ENCODE results near the gene ASAP2. TPM values are rescaled to one million over a fixed set of nuclear protein-coding genes. Genes with fewer than 3 reads are reported as not detected.

The ASAP2 gene
- total RNA-seq, 1 donor from 2014 or later: 10.0 TPM

- Histone ChIP-seq H3K36me3 (no peaks in the 10 kb centered on the region), H3K27me3 (ENCODE audit: low read depth) (no peaks in the 10 kb centered on the region), H3K4me3 (no peak overlapping the region), H3K9me3 (replicated peaks) (no peaks in the 10 kb centered on the region), H3K4me1 (peaks cover 72% of the 10 kb centered on the region), H3K27ac (replicated peaks) (peak overlapping the region; percentile 34)
- intact Hi-C loops (cut with micrococcal nuclease): no loop called here
- no peak for TF ChIP-seq CTCF (IDR thresholded peaks at IDR 0.05; ENCODE audit: borderline replicate concordance)
- DNase-seq: no peak
Measured at GRCh38 chr2:9307535-9307934, 100.9 kb downstream of the ASAP2 start.

GRCh38 chr2:9308186-9308955 is 101.8 kb downstream of the ASAP2 start:
- TF ChIP-seq CTCF (IDR thresholded peaks at IDR 0.05; ENCODE audit: borderline replicate concordance): no peak
- Histone ChIP-seq H3K4me3 (no peak overlapping the region), H3K4me1 (peaks cover 65% of the 10 kb centered on the region), H3K27me3 (ENCODE audit: low read depth) (no peaks in the 10 kb centered on the region), H3K27ac (replicated peaks) (no peak overlapping the region), H3K9me3 (replicated peaks) (no peaks in the 10 kb centered on the region), H3K36me3 (no peaks in the 10 kb centered on the region)
- DNase-seq: no peak
- intact Hi-C loops (cut with micrococcal nuclease): no loop called here

- peaks cover 57% of the 10 kb centered on the region for H3K4me1 ChIP-seq
Measured at GRCh38 chr2:9309147-9309546, 102.5 kb downstream of the ASAP2 start.

GRCh38 chr2:9310377-9310776 is 103.8 kb downstream of the ASAP2 start:
- Histone ChIP-seq H3K9me3 (replicated peaks) (no peaks in the 10 kb centered on the region), H3K36me3 (no peaks in the 10 kb centered on the region), H3K4me3 (no peak overlapping the region), H3K27ac (replicated peaks) (peak overlapping the region; percentile 78), H3K27me3 (ENCODE audit: low read depth) (no peaks in the 10 kb centered on the region), H3K4me1 (peaks cover 56% of the 10 kb centered on the region)
- peak; percentile 72 for DNase-seq
- no peak for TF ChIP-seq CTCF (IDR thresholded peaks at IDR 0.05; ENCODE audit: borderline replicate concordance)
- intact Hi-C loops (cut with micrococcal nuclease): no loop called here

More at GRCh38 chr2:9309147-9309546, 102.5 kb downstream of the ASAP2 start:
- H3K27ac ChIP-seq (replicated peaks): peak overlapping the region; percentile 78
- DNase-seq: no peak
- no peaks in the 10 kb centered on the region for H3K9me3 ChIP-seq (replicated peaks)
- H3K36me3 ChIP-seq: no peaks in the 10 kb centered on the region
- H3K4me3 ChIP-seq: no peak overlapping the region
- no peak for TF ChIP-seq CTCF (IDR thresholded peaks at IDR 0.05; ENCODE audit: borderline replicate concordance)
- H3K27me3 ChIP-seq (ENCODE audit: low read depth): no peaks in the 10 kb centered on the region
- intact Hi-C loops (cut with micrococcal nuclease): no loop called here

- H3K4me1 ChIP-seq: peaks cover 56% of the 10 kb centered on the region
- no peak overlapping the region for H3K4me3 ChIP-seq
- no peak for TF ChIP-seq CTCF (IDR thresholded peaks at IDR 0.05; ENCODE audit: borderline replicate concordance)
- H3K27me3 ChIP-seq (ENCODE audit: low read depth): no peaks in the 10 kb centered on the region
- DNase-seq: no peak
- intact Hi-C loops (cut with micrococcal nuclease): no loop called here
- no peaks in the 10 kb centered on the region for H3K36me3 ChIP-seq
- H3K9me3 ChIP-seq (replicated peaks): no peaks in the 10 kb centered on the region
- peak overlapping the region; percentile 78 for H3K27ac ChIP-seq (replicated peaks)
Measured at GRCh38 chr2:9310798-9311197, 104.2 kb downstream of the ASAP2 start.
